Measurements from ENCODE around the gene ROM1.
A peak's percentile ranks its signal among the peaks of the same experiment; 100 is the strongest.

DNA sequence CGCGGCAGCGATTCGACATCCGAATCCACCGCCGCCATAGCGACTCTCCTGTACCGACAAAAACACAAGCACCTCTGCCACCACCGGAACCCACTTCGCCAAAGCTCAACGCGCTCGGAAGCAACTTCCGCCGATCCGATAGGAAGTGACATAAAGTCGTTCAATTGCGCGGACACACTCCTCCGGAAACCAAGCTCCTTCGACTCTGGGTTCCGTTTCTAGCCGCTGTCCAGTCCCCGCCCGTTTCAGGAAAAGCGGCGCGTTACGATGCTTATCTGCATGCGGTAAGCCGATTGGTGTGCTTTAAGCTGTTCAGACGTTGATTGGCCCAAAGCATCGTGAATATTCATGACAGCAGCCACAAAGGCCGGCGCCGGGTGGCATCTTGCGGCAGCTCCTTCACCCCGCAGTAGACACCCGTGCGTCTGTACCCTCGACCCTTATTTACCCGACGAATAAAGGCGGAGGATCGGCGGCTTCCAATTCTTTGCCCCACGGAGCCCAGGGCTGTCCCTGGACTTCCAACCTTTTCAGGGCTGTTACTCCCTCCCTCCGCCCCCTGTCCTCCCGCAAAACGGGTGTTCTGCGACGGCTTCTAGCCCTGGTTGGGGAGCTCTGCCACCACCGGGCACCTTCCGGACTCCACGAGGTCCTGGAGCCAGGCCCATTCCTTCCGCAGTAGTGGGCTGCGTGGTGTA lies 21.5 kb upstream of the ROM1 start, which contains the start of gene TUT1:
- TF ChIP-seq, protein P1, sequence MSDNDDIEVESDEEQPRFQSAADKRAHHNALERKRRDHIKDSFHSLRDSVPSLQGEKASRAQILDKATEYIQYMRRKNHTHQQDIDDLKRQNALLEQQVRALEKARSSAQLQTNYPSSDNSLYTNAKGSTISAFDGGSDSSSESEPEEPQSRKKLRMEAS (IDR thresholded peaks at IDR 0.05; ENCODE audit: low read depth, low read length): peak; percentile 92
- TF ChIP-seq, protein P2, sequence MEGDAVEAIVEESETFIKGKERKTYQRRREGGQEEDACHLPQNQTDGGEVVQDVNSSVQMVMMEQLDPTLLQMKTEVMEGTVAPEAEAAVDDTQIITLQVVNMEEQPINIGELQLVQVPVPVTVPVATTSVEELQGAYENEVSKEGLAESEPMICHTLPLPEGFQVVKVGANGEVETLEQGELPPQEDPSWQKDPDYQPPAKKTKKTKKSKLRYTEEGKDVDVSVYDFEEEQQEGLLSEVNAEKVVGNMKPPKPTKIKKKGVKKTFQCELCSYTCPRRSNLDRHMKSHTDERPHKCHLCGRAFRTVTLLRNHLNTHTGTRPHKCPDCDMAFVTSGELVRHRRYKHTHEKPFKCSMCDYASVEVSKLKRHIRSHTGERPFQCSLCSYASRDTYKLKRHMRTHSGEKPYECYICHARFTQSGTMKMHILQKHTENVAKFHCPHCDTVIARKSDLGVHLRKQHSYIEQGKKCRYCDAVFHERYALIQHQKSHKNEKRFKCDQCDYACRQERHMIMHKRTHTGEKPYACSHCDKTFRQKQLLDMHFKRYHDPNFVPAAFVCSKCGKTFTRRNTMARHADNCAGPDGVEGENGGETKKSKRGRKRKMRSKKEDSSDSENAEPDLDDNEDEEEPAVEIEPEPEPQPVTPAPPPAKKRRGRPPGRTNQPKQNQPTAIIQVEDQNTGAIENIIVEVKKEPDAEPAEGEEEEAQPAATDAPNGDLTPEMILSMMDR (IDR thresholded peaks at IDR 0.05; ENCODE audit: low read depth, low read length): no peak

All from NB4 (cell line).